Endothelial cell (in vitro differentiated cells): ENCODE results near the gene H1-8. TPM values are rescaled to one million over a fixed set of nuclear protein-coding genes. Genes with fewer than 3 reads are reported as not detected.

Source experiments
- DNase-seq: peaks from one replicate; pipeline ENCODE4 v3.0.0; 2021; ENCODE audit warnings: low spot score
- H3K27ac Mint-ChIP-seq: one replicate; pipeline ENCODE4 v1.8.0; 2021; ENCODE audit warnings: mixed read lengths, inconsistent platforms; ENCODE audit not compliant: unreplicated experiment
- H3K27me3 Mint-ChIP-seq: one replicate; pipeline ENCODE4 v1.8.0; 2021; ENCODE audit warnings: mild to moderate bottlenecking, moderate library complexity, mixed read lengths, inconsistent platforms; ENCODE audit not compliant: unreplicated experiment
- H3K36me3 Mint-ChIP-seq: one replicate; pipeline ENCODE4 v1.8.0; 2021; ENCODE audit warnings: mild to moderate bottlenecking, low read depth, mixed read lengths, inconsistent platforms; ENCODE audit not compliant: unreplicated experiment
- H3K4me1 Mint-ChIP-seq: one replicate; pipeline ENCODE4 v1.8.0; 2021; ENCODE audit warnings: mild to moderate bottlenecking, mixed read lengths, inconsistent platforms; ENCODE audit not compliant: unreplicated experiment
- H3K4me3 Mint-ChIP-seq: one replicate; pipeline ENCODE4 v1.8.0; 2021; ENCODE audit warnings: mild to moderate bottlenecking, mixed read lengths, inconsistent platforms; ENCODE audit not compliant: unreplicated experiment
- H3K9me3 Mint-ChIP-seq: one replicate; pipeline ENCODE4 v1.8.0; 2021; ENCODE audit warnings: mixed read lengths, inconsistent platforms; ENCODE audit not compliant: unreplicated experiment
- CTCF ChIP-seq: fragments of 200-600 bp; sonication (generic); IDR thresholded peaks from one replicate; pipeline ENCODE4 v1.5.0; 2021; ENCODE audit warnings: antibody characterized with exemption; ENCODE audit not compliant: unreplicated experiment
- total RNA-seq: library from RNA; stranded (reverse); fragmentation: NEBNext Ultra II Directional; extraction: Animal tissue kit (Norgen Biotek cat#: 25700); gene quantifications from one replicate; pipeline ENCODE4 v1.2.1, GENCODE V29; 2021; ENCODE audit not compliant: unreplicated experiment

H1-8 gene
- total RNA-seq, 1 donor from 2014 or later: 2.7 TPM

GRCh38 chr3:129599073-129599472 is 56.1 kb downstream of the H1-8 start:
- Mint-ChIP-seq H3K9me3 (no peaks in the 10 kb centered on the region), H3K27me3 (peaks cover 18% of the 10 kb centered on the region), H3K36me3 (peaks cover 53% of the 10 kb centered on the region), H3K27ac (peak overlapping the region; percentile 94), H3K4me1 (peaks cover 84% of the 10 kb centered on the region), H3K4me3 (peak overlapping the region; percentile 100)
- no peak for DNase-seq
- TF ChIP-seq CTCF: no peak

DNA sequence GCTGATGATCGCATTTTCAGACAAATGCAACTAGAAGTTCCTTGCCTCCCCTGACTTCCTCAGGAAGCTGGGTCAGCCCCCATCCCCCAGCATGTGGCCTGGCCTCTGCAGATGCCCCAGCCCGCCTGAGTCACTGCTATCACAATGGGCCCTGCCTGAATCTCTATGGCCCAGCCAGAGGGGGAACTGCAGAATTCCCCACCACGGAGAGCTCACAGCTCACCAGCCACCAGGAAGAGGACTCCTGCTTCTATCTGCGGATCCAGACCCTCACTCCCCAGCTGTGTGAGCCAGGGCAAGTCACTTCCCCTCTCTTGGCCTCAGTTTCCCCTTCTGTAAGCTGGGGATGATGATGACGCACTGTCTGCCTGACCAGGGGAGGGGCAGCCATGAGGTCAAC is 56.6 kb downstream of the H1-8 start:
- Mint-ChIP-seq H3K27me3 (peaks cover 18% of the 10 kb centered on the region), H3K27ac (peak overlapping the region; percentile 94), H3K4me1 (peaks cover 83% of the 10 kb centered on the region), H3K9me3 (no peaks in the 10 kb centered on the region), H3K36me3 (peaks cover 57% of the 10 kb centered on the region), H3K4me3 (peak overlapping the region; percentile 100)
- no peak for TF ChIP-seq CTCF
- peak; percentile 72 for DNase-seq

GRCh38 chr3:129600348-129600747 is 57.4 kb downstream of the H1-8 start:
- DNase-seq: no peak
- peak overlapping the region; percentile 94 for H3K27ac Mint-ChIP-seq

More at GRCh38 chr3:129600348-129600747, 57.4 kb downstream of the H1-8 start:
- Mint-ChIP-seq H3K4me3 (peak overlapping the region; percentile 100), H3K4me1 (peaks cover 78% of the 10 kb centered on the region), H3K27me3 (peaks cover 19% of the 10 kb centered on the region), H3K9me3 (no peaks in the 10 kb centered on the region), H3K36me3 (peaks cover 59% of the 10 kb centered on the region)
- TF ChIP-seq CTCF: no peak

Other genes with a start within 250 kb of the H1-8 start
- gene EFCAB12, start 114.5 kb upstream of the H1-8 start, total RNA-seq: 0.21 TPM
- 30.6 TPM for gene MBD4, start 103.2 kb upstream of the H1-8 start, total RNA-seq
- 25.1 TPM for gene IFT122, start 103.0 kb upstream of the H1-8 start, total RNA-seq
- gene RHO, start 14.5 kb upstream of the H1-8 start, total RNA-seq: not detected
- 1,753 TPM for gene PLXND1, start 63.5 kb downstream of the H1-8 start, total RNA-seq